Kidney (tissue), 14 donors: Measurements from ENCODE around the gene THUMPD2. TPM values are rescaled to one million over a fixed set of nuclear protein-coding genes. Genes with fewer than 3 reads are reported as not detected.
A peak's percentile ranks its signal among the peaks of the same experiment; 100 is the strongest.

Source experiments
- DNase-seq, 5 donors: peaks; one replicate each; pipeline ENCODE4 v3.0.0-alpha.2; 2013 to 2020
- FAIRE-seq: peaks from 2 replicates; lab custom pipeline; 2012; peaks lifted over from hg19 to GRCh38; lab: Jason Lieb, UNC
- H3K27ac ChIP-seq, 2 donors: one replicate each; pipeline ENCODE4 v1.7.0; 2013; ENCODE audit warnings: low read depth in 2 of 2, low read length in 2 of 2, inconsistent platforms in 1 of 2
- H3K27me3 ChIP-seq: one replicate; pipeline ENCODE4 v1.7.1; 2013; ENCODE audit warnings: low read length, inconsistent platforms; ENCODE audit not compliant: control insufficient read depth, insufficient read depth
- H3K36me3 ChIP-seq, 3 donors: one replicate each; pipeline versions ENCODE4 v1.7.0 to v1.7.1; 2013; ENCODE audit warnings: low read length in 3 of 3, control low read depth in 1 of 3, inconsistent platforms in 1 of 3; ENCODE audit not compliant: insufficient read depth in 3 of 3, control insufficient read depth in 2 of 3
- H3K4me1 ChIP-seq, 3 donors: one replicate each; pipeline versions ENCODE4 v1.7.0 to v1.7.1; 2013; ENCODE audit warnings: low read length in 3 of 3, inconsistent platforms in 1 of 3, low read depth in 1 of 3; ENCODE audit not compliant: control insufficient read depth in 2 of 3, insufficient read depth in 2 of 3
- H3K4me3 ChIP-seq, 3 donors: one replicate each; pipeline versions ENCODE4 v1.7.0 to v1.8.1; 2013; ENCODE audit warnings: low read length in 3 of 3, control low read depth in 1 of 3, inconsistent platforms in 1 of 3
- H3K9ac ChIP-seq, 3 donors: one replicate each; pipeline versions ENCODE4 v1.7.0 to v1.7.1; 2013; ENCODE audit warnings: low read length in 3 of 3, control low read depth in 1 of 3, inconsistent platforms in 1 of 3
- H3K9me3 ChIP-seq, 3 donors: one replicate each; pipeline versions ENCODE4 v1.7.0 to v1.7.1; 2013; ENCODE audit warnings: low read length in 3 of 3, control low read depth in 1 of 3, inconsistent platforms in 1 of 3; ENCODE audit not compliant: control insufficient read depth in 2 of 3, insufficient read depth in 1 of 3
- intact Hi-C: fragments of 100-400 bp; cut with DNase I; formaldehyde crosslinking; loops from one replicate; pipeline ENCODE4 v1.11.1; 2022
- polyA plus RNA-seq: library from polyadenylated mRNA; stranded (reverse); fragments of 350-450 nt; fragmentation: Illumina TruSeq; extraction: RNeasy Lipid Tissue Mini Kit (QIAGEN cat#74804); gene quantifications from one replicate; pipeline ENCODE4 v1.2.3, GENCODE V29; 2014; ENCODE audit warnings: low read depth, low replicate concordance; ENCODE audit not compliant: insufficient read depth
- total RNA-seq: library from RNA; stranded (reverse); fragmentation: NEBNext Ultra II Directional; extraction: Animal tissue kit (Norgen Biotek cat#: 25700); gene quantifications from one replicate; pipeline ENCODE4 v1.2.1, GENCODE V29; 2021
- TF ChIP-seq, protein P1 (sequence below): IDR thresholded peaks from 3 replicates; pipeline ENCODE4 v1.5.1; 2012; ENCODE audit warnings: mild to moderate bottlenecking, moderate library complexity, borderline replicate concordance; ENCODE audit not compliant: insufficient read depth; ENCODE audit errors: extremely low read depth
- donor health status: control.
- donor health status: control.
- donor health status: control.
- donor health status: control.
- donor health status: control.
- donor health status: DM: yes; HTN: yes; CAD: no.
- donor health status: Normal renal cell carcinoma (clear cell type).

THUMPD2 gene
- total and polyA plus RNA-seq, 2 donors from 2014 or later: 9.2 to 14.1 TPM

DNA sequence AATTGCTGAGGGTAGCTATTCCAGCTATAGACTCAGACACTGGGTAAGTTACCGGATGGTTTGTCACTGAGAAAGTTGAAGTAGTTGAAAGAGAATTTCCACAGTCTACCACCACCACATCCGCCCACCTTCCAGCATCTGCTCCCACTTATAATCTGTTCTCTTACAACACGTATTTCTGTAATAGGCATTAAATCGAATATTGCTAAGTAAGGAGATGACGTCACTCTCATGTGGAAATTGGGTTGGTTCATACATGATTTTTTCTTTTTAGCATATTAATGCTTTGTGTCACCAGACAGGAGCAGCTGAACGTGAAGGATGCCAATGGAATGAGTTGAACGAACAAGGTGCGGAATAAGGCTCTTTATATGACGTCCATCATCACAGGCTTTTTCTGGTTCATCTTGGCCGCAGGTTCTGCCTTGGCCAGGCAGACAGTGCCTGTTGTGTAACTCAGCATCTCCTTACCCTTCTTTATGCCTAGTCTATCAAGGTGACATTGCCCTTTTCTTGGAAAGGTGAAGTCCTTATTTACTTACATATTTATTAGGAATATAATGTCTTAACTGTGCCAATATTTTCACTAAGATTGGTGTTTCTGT lies 45.9 kb downstream of the THUMPD2 start:
- FAIRE-seq (no peak), DNase-seq (no peak)
- TF ChIP-seq, protein P1, sequence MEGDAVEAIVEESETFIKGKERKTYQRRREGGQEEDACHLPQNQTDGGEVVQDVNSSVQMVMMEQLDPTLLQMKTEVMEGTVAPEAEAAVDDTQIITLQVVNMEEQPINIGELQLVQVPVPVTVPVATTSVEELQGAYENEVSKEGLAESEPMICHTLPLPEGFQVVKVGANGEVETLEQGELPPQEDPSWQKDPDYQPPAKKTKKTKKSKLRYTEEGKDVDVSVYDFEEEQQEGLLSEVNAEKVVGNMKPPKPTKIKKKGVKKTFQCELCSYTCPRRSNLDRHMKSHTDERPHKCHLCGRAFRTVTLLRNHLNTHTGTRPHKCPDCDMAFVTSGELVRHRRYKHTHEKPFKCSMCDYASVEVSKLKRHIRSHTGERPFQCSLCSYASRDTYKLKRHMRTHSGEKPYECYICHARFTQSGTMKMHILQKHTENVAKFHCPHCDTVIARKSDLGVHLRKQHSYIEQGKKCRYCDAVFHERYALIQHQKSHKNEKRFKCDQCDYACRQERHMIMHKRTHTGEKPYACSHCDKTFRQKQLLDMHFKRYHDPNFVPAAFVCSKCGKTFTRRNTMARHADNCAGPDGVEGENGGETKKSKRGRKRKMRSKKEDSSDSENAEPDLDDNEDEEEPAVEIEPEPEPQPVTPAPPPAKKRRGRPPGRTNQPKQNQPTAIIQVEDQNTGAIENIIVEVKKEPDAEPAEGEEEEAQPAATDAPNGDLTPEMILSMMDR: no peak
- intact Hi-C loops: no loop called here
- no peaks in the 10 kb centered on the region for H3K9me3 ChIP-seq
- no peaks in the 10 kb centered on the region for H3K27me3 ChIP-seq
- peaks cover 0 to 20% (median 17%) of the 10 kb centered on the region in 3 donors for H3K36me3 ChIP-seq
- no peak overlapping the region for H3K9ac ChIP-seq
- H3K4me3 ChIP-seq: no peak overlapping the region
- peaks cover 0 to 5% (median 3%) of the 10 kb centered on the region in 3 donors for H3K4me1 ChIP-seq
- H3K27ac ChIP-seq: no peak overlapping the region

- FAIRE-seq (no peak), DNase-seq (peak in 2 of 5 donors; percentile 33 to 64)
- H3K27ac ChIP-seq: no peak overlapping the region
- H3K9ac ChIP-seq: no peak overlapping the region
- peaks cover 0 to 5% (median 3%) of the 10 kb centered on the region in 3 donors for H3K4me1 ChIP-seq
- H3K4me3 ChIP-seq: no peak overlapping the region
- intact Hi-C loops: no loop called here
- no peaks in the 10 kb centered on the region for H3K9me3 ChIP-seq
- TF ChIP-seq, protein P1: no peak
- no peaks in the 10 kb centered on the region for H3K27me3 ChIP-seq
- peaks cover 0 to 16% (median 16%) of the 10 kb centered on the region in 3 donors for H3K36me3 ChIP-seq
Observed at GRCh38 chr2:39732482-39732881, 46.6 kb downstream of the THUMPD2 start.

DNA sequence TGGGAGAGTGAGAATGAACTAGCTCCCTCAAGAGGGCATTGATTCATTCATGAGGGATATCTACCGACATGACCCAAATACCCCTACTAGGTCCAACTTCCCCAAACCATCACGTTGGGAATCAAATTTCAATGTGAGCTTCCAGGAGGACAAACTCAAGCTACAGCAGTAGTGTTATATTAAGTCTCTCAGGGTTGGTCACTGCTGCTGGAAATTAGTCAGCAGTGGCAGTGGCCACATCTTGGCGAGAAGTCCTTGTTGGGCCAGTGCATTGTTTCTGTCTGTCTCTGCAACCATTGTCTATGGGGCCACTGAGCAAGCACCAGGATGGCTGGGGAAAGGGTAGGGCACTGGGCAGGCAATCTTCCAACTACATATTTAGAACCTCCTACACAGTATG lies 47.5 kb downstream of the THUMPD2 start:
- Histone ChIP-seq H3K27me3 (no peaks in the 10 kb centered on the region), H3K9me3 (no peaks in the 10 kb centered on the region), H3K27ac (no peak overlapping the region), H3K36me3 (peaks cover 0 to 11% (median 9%) of the 10 kb centered on the region in 3 donors), H3K4me1 (peaks cover 0 to 5% (median 3%) of the 10 kb centered on the region in 3 donors), H3K4me3 (no peak overlapping the region), H3K9ac (no peak overlapping the region)
- DNase-seq (no peak), FAIRE-seq (no peak)
- intact Hi-C loops: no loop called here
- TF ChIP-seq, protein P1: no peak
